GM10266 (cell line): ENCODE results near the gene SSBP3.
"Not testable (repeated sequence)": the region's sequence is repeated elsewhere in the genome, so short reads cannot be mapped to it uniquely, and the experiment has no call there.

Experiments
- DNase-seq: peaks from one replicate; pipeline ENCODE4 v3.0.0; 2012; ENCODE audit errors: extremely low spot score
- TF ChIP-seq, protein P1 (sequence below): IDR thresholded peaks from 2 replicates; pipeline ENCODE4 v1.5.1; 2012; ENCODE audit warnings: mild to moderate bottlenecking, low read depth; ENCODE audit not compliant: control insufficient read depth, insufficient read depth; ENCODE audit errors: missing control alignments

The SSBP3 gene

DNA sequence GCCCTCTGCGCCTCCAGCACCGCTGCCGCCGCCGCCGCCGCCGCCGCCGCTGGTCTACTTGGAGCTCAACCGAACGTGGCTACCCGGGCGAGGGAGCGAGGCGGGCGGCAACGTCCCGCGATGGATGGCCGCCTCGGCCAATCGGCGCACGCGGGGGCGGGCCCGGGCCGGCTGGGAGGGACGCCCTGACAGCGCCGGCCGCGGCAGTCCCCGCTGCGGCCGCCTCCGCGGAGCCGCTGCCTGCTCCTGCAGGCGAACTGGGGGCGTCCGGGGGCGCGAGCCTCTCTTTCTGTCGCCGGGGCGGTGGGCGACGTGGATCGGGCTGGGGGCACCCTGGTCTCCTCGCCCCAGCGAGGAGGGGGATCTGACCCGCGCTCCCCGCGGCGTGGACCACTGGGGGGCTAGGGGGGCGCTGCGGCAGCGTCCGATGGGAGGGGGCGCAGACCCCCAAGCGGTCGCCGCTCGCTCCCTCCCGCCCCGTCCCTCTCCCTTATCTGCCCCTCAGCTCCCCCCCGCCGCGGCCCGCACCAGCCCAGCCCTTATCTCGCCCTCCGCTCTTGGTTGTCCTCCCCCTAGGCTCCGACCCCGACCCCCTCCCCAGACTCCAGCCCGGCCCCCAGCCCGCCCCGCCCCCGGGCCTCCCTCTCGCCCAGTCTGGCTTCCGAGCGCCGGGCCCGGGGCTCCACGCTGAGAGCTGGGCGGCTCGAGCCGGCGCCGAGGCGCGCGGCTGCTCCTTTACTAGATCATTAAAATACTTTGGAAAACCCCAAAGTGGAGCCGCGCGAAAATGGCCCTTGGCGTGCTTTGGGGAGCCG is at the start of gene SSBP3:
Gene SSBP3, minus strand, starts transcription at position 56 of the 815 bp plus-strand sequence.
- DNase-seq, result peak; percentile 99
- TF ChIP-seq, protein P1, sequence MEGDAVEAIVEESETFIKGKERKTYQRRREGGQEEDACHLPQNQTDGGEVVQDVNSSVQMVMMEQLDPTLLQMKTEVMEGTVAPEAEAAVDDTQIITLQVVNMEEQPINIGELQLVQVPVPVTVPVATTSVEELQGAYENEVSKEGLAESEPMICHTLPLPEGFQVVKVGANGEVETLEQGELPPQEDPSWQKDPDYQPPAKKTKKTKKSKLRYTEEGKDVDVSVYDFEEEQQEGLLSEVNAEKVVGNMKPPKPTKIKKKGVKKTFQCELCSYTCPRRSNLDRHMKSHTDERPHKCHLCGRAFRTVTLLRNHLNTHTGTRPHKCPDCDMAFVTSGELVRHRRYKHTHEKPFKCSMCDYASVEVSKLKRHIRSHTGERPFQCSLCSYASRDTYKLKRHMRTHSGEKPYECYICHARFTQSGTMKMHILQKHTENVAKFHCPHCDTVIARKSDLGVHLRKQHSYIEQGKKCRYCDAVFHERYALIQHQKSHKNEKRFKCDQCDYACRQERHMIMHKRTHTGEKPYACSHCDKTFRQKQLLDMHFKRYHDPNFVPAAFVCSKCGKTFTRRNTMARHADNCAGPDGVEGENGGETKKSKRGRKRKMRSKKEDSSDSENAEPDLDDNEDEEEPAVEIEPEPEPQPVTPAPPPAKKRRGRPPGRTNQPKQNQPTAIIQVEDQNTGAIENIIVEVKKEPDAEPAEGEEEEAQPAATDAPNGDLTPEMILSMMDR, result peak; percentile 7

DNA sequence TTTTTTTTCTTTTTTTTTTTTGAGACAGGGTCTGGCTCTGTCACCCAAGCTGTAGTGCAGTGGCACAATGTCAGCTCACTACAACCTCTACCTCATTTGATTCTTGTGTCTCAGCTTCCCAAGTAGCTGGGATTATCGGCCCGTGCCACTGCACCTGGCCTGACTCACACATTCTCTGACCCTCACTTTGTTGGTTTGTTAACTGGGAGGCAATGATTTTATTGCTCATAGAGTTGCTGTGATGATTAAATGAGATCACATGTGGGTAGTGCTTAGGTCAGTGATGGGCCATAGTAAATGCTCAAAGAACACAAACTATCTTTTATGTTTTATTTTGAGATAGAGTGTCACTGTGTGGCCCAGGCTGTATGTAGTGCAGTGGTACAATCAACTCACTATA is 47.3 kb upstream of the SSBP3 start:
- no peak for DNase-seq
- TF ChIP-seq, protein P1, result no peak

DNA sequence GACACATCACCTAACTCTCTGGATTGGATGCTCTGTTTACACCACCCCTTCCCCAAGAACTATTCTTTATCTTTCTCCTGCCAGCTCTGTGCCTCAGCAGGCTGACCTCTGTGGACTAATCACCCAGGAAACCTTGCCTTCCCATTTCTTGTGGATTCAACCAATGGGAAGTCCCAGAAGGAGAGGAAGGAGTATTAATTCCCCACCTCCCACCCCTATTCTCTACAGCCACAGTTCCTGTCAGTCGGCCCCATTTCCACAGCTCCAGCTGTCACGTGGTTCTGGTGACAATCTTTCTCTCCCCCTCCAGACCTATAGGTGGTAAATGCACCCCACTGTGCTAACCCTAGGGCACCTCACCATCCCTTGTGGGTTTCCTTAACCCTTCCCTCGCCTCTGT is 46.8 kb upstream of the SSBP3 start:
- TF ChIP-seq, protein P1, result no peak

DNA sequence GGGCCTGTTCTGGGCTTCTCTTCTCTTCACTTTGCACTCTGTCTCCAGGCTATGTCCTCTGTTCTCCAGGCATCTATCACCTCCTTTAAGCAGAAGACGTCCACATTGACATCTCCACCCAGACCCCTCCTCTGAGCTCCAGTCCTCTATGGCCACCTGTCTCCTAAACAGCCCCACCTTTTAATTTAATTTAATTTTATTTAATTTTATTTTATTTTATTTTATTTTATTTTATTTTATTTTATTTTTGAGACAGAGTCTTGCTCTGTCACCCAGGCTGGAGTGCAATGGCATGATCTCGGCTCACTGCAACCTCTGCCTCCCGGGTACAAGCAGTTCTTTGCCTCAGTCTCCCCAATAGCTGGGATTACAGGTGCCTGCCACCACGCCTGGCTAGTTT is 43.2 kb upstream of the SSBP3 start:
- DNase-seq, result not testable (repeated sequence)

More for the DNA sequence above, 46.8 kb upstream of the SSBP3 start:
- no peak for DNase-seq

DNA sequence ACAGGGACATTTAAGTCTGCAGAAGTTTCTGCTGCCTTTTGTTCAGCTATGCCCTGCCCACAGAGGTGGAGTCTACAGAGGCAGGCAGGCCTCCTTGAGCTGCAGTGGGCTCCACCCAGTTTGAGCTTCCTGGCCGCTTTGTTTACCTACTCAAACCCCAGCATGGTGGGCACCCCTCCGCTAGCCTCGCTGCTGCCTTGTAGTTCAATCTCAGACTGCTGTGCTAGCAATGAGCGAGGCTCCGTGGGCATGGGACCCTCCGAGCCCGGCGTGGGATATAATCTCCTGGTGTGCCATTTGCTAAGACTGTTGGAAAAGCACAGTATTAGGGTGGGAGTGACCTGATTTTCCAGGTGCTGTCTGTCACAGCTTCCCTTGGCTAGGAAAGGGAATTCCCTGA is 42.6 kb upstream of the SSBP3 start:
- DNase-seq, result not testable (repeated sequence)

DNA sequence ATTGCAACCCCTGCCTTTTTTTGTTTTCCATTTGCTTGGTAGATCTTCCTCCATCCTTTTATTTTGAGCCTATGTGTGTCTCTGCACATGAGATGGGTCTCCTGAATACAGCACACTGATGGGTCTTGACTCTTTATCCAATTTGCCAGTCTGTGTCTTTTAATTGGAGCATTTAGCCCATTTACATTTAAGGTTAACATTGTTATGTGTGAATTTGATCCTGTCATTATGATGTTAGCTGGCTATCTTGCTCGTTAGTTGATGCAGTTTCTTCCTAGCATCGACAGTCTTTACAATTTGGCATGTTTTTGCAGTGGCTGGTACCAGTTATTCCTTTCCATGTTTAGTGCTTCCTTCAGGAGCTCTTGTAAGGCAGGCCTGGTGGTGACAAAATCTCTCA is 40.9 kb upstream of the SSBP3 start:
- DNase-seq, result not testable (repeated sequence)

DNA sequence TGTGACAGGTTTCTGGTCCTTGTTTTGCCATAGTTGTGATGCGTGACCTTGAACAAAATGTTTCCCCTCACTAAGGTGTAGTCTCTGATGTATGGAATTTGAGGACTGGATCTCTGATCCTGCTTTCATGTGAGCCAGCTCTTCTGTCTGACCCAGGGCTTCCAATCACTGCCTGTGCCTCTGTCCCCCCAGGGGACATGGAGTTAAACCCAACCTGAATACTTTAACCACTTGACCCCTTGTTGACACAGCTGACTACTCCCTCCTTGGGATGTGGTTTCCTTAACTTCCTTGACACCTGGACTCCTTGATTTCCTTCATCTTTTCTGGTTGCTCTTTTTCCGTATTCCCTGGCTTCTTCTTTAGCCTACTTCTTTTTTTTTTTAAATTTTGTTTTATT is 36.0 kb upstream of the SSBP3 start:
- TF ChIP-seq, protein P1, result no peak
- no peak for DNase-seq

DNA sequence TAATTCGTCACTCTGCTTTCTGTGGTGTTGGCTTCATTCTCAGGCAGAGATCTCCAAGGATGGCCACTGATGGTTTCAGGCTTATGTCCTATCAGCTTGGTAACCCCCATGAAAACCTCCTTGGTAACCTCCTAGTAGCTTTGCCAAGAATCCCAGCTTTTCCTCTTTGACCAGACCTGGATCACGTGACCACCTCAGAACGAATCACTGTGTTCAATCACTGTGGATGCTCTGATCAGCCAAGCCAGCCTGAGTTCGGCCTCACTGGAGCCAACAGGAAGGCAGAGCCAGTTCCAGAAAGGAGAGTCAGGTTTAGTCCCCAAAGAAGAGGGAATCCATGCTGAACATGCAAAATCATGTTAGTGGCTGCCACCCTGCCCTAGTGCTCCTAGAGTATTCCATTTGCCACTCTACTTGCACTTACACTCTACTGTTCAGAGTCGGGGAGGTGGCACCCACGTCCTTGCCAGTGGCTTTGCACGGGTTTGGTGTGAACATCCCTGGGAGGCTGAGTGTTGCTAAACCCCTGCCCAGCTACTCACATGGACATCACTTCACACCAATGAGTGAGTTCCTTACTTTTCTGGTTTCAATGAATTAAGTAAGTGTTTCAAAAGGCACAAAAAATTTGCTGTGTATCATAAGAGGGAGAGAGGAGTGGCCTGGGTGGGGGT is 33.5 kb upstream of the SSBP3 start:
- DNase-seq, result no peak
- TF ChIP-seq, protein P1, result no peak

DNA sequence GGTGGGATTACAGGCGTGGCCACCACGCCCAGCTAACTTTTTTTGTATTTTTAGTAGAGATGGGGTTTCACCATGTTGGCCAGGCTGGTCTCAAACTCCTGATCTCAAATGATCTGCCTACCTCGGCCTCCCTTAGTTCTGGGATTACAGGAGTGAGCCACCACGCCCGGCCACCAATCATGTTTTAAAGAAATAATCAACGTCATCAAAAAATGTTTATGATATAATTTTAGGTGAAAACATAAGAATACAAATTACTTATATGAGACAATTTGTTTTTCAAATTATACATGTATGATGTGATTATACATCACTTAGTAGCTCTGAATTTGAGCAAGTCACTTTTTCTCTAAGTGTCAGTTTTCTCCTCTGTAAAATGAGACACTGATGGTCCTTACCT is 31.6 kb upstream of the SSBP3 start:
- TF ChIP-seq, protein P1, result no peak
- no peak for DNase-seq
